B cell (primary cell): ENCODE results near the gene BRAF. TPM values are rescaled to one million over a fixed set of nuclear protein-coding genes. Genes with fewer than 3 reads are reported as not detected.

ENCODE experiments used
- ATAC-seq: fragments of 200-7000 bp; cut with Tn5 transposase; one replicate; pipeline ENCODE4 v1.10.0; 2021; ENCODE audit warnings: low read depth, mild to moderate bottlenecking, moderate number of reproducible peaks, moderate library complexity
- CTCF ChIA-PET: fragments of 350-600 bp; sonication (Branson Sonifier 250); formaldehyde crosslinking; loops from one replicate; lab custom pipeline; 2021; ENCODE audit warnings: antibody characterized with exemption, inconsistent platforms; lab: Charles Lee
- POLR2A ChIA-PET: fragments of 350-600 bp; sonication (Branson Sonifier 250); formaldehyde crosslinking; loops from one replicate; lab custom pipeline; 2021; ENCODE audit warnings: antibody characterized with exemption; lab: Charles Lee
- DNase-seq: peaks from one replicate; pipeline ENCODE4 v3.0.0; 2013
- H2AFZ ChIP-seq: 2 replicates; pipeline ENCODE4 v1.6.1; 2012; ENCODE audit warnings: mild to moderate bottlenecking, low read depth, low read length; ENCODE audit not compliant: insufficient read depth, poor library complexity, severe bottlenecking
- H3K27ac ChIP-seq, 2 donors: 1 replicate in 1 of 2; 2 replicates in 1 of 2; pipeline ENCODE4 v1.5.1; 2012 to 2013; ENCODE audit warnings: low read length in 2 of 2, mild to moderate bottlenecking in 2 of 2, moderate library complexity in 1 of 2
- H3K27me3 ChIP-seq, 4 experiments: fragments of 200-600 bp in 1 of 4; sonication (generic) in 1 of 4; replicated peaks in 1 of 4; 1 replicate in 2 of 4; 2 replicates in 2 of 4; pipeline versions ENCODE4 v1.6.1 to v1.7.0; 2013 to 2016; ENCODE audit warnings: low read length in 3 of 4, mild to moderate bottlenecking in 2 of 4, mixed read lengths in 1 of 4, moderate library complexity in 1 of 4; ENCODE audit not compliant: insufficient read depth in 4 of 4, control insufficient read depth in 3 of 4; ENCODE audit errors: control extremely low read depth in 1 of 4
- H3K36me3 ChIP-seq, 2 experiments: replicated peaks in 1 of 2; 1 replicate in 1 of 2; 2 replicates in 1 of 2; pipeline versions ENCODE4 v1.6.1 to v1.7.1; 2013; ENCODE audit warnings: low read length in 1 of 2; ENCODE audit not compliant: insufficient read depth in 2 of 2, control insufficient read depth in 1 of 2; ENCODE audit errors: control extremely low read depth in 1 of 2, extremely low read depth in 1 of 2
- H3K4me1 ChIP-seq, 2 donors: fragments of 200-600 bp in 1 of 2; sonication (generic) in 1 of 2; 1 replicate in 1 of 2; 2 replicates in 1 of 2; pipeline versions ENCODE4 v1.5.1 to v1.6.1; 2013 to 2017; ENCODE audit warnings: low read length in 2 of 2; ENCODE audit not compliant: control insufficient read depth in 2 of 2, insufficient read depth in 2 of 2
- H3K4me2 ChIP-seq: replicated peaks from 2 replicates; pipeline ENCODE3; 2012; ENCODE audit warnings: mild to moderate bottlenecking, low read depth, low read length; ENCODE audit not compliant: poor library complexity, severe bottlenecking
- H3K4me3 ChIP-seq, 5 experiments: fragments of 200-600 bp in 1 of 5; sonication (generic) in 1 of 5; 1 replicate in 3 of 5; 2 replicates in 2 of 5; pipeline versions ENCODE4 v1.5.1 to v1.7.0; 2011 to 2016; ENCODE audit warnings: low read length in 4 of 5, mild to moderate bottlenecking in 4 of 5, low read depth in 2 of 5, control low read depth in 1 of 5, moderate library complexity in 1 of 5; ENCODE audit not compliant: insufficient read depth in 1 of 5; ENCODE audit errors: control extremely low read depth in 1 of 5, extremely low read depth in 1 of 5
- H3K79me2 ChIP-seq: fragments of 200-600 bp; sonication (generic); one replicate; pipeline ENCODE4 v1.6.0; 2016; ENCODE audit warnings: low read length; ENCODE audit not compliant: control insufficient read depth, insufficient read depth
- H3K9ac ChIP-seq: fragments of 200-600 bp; sonication (generic); 2 replicates; pipeline ENCODE4 v1.6.1; 2017; ENCODE audit warnings: mild to moderate bottlenecking, low read length, moderate library complexity
- H3K9me3 ChIP-seq, 3 donors: one replicate each; pipeline versions ENCODE4 v1.6.1 to v1.7.1; 2013; ENCODE audit warnings: low read length in 2 of 3; ENCODE audit not compliant: control insufficient read depth in 2 of 3, insufficient read depth in 1 of 3; ENCODE audit errors: control extremely low read depth in 1 of 3
- H4K20me1 ChIP-seq: 2 replicates; pipeline ENCODE4 v1.6.0; 2012; ENCODE audit warnings: mild to moderate bottlenecking, low read length; ENCODE audit not compliant: insufficient read depth, control insufficient read depth, poor library complexity, severe bottlenecking
- H3K27ac Mint-ChIP-seq: one replicate; pipeline ENCODE4 v1.8.0; 2021; ENCODE audit warnings: mixed read lengths
- H3K27me3 Mint-ChIP-seq: one replicate; pipeline ENCODE4 v1.8.0; 2021; ENCODE audit warnings: mixed read lengths
- H3K4me1 Mint-ChIP-seq: one replicate; pipeline ENCODE4 v1.8.0; 2021; ENCODE audit warnings: mixed read lengths
- H3K4me3 Mint-ChIP-seq: one replicate; pipeline ENCODE4 v1.8.0; 2021; ENCODE audit warnings: mixed read lengths
- H3K9me3 Mint-ChIP-seq: one replicate; pipeline ENCODE4 v1.8.0; 2022; ENCODE audit warnings: mixed read lengths; ENCODE audit not compliant: insufficient read depth
- EZH2 ChIP-seq: IDR thresholded peaks from 2 replicates; pipeline ENCODE4 v1.6.1; 2012; ENCODE audit warnings: borderline replicate concordance, low read depth, mild to moderate bottlenecking, moderate library complexity, low read length; ENCODE audit not compliant: insufficient read depth, poor library complexity, severe bottlenecking
- WGBS: methylation state at CpG from one replicate; pipeline ENCODE4 v1.1.5; 2013; ENCODE audit warnings: missing lambda C conversion rate; ENCODE audit not compliant: insufficient coverage; 5-methylcytosine and 5-hydroxymethylcytosine counted together
- intact Hi-C: fragments of 100-400 bp; cut with micrococcal nuclease; formaldehyde crosslinking; loops from one replicate; pipeline ENCODE4 v1.10.0; 2022
- polyA plus RNA-seq: library from polyadenylated mRNA; depleted of rRNA; stranded (reverse); fragments of >200 nt; gene quantifications from 2 replicates; pipeline ENCODE4 v1.2.3, GENCODE V29; 2012
- total RNA-seq, 2 donors: library from RNA; stranded (reverse); fragments of 120-200 nt in 1 of 2; gene quantifications; 1 replicate in 1 of 2; 2 replicates in 1 of 2; pipeline versions ENCODE4 v1.2.3 to v1.2.4, GENCODE V29; 2013 to 2022
- TF ChIP-seq, protein P1 (sequence below): fragments of 200-600 bp; IDR thresholded peaks from one replicate; pipeline ENCODE4 v1.8.0; 2022; ENCODE audit warnings: antibody characterized with exemption, mild to moderate bottlenecking

Gene BRAF
- total and polyA plus RNA-seq, 2 donors (not counting 1 experiment from before 2014, with no cell fraction given) = 13.5 to 90.9 TPM

GRCh38 chr7:140940898-140941297 lies 16.2 kb upstream of the BRAF start:
- Histone ChIP-seq H3K4me1 (peaks cover 2 to 6% of the 10 kb centered on the region in 2 donors), H3K27me3 (peaks cover 0 to 4% (median 0%) of the 10 kb centered on the region in 4 experiments), H3K79me2 (no peaks in the 10 kb centered on the region), H2AFZ (no peak overlapping the region), H3K9ac (no peak overlapping the region), H3K9me3 (no peaks in the 10 kb centered on the region), H3K36me3 (no peaks in the 10 kb centered on the region), H4K20me1 (no peaks in the 10 kb centered on the region), H3K4me3 (no peak overlapping the region), H3K4me2 (no peak overlapping the region), H3K27ac (no peak overlapping the region)
- Mint-ChIP-seq H3K4me1 (peaks cover 7% of the 10 kb centered on the region), H3K27me3 (peaks cover 8% of the 10 kb centered on the region), H3K4me3 (no peak overlapping the region), H3K27ac (no peak overlapping the region), H3K9me3 (no peaks in the 10 kb centered on the region)
- POLR2A ChIA-PET = no interaction called here
- no peak for ATAC-seq
- no peak for DNase-seq
- no CpG with 5 or more reads among the region's 1 CpG for WGBS
- TF ChIP-seq, protein P1, sequence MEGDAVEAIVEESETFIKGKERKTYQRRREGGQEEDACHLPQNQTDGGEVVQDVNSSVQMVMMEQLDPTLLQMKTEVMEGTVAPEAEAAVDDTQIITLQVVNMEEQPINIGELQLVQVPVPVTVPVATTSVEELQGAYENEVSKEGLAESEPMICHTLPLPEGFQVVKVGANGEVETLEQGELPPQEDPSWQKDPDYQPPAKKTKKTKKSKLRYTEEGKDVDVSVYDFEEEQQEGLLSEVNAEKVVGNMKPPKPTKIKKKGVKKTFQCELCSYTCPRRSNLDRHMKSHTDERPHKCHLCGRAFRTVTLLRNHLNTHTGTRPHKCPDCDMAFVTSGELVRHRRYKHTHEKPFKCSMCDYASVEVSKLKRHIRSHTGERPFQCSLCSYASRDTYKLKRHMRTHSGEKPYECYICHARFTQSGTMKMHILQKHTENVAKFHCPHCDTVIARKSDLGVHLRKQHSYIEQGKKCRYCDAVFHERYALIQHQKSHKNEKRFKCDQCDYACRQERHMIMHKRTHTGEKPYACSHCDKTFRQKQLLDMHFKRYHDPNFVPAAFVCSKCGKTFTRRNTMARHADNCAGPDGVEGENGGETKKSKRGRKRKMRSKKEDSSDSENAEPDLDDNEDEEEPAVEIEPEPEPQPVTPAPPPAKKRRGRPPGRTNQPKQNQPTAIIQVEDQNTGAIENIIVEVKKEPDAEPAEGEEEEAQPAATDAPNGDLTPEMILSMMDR = no peak
- no peak for TF ChIP-seq EZH2
- CTCF ChIA-PET = no interaction called here
- intact Hi-C loops = no loop called here

DNA sequence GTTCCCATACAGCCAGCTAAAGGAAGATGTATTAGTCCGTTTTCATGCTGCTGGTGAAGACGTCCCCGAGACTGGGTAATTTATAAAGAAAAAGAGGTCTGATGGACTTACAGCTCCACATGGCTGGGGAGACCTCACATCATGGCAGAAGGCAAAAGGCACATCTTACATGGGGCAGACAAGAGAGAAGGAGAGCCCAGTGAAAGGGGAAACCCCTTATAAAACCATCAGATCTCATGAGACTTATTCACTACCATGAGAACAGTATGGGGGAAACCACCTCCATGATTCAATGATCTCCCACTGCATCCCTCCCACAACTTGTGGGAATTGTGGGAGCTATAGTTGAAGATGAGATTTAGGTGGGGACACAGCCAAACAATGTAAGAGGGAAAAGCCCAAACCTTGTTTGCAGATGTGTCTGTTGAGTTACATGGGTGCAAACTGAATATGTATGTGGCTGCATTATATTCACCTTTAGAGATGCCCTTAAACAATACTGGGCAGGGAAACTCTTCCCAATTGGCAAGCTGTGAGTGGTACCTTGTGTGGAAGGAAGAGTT lies 13.1 kb upstream of the BRAF start:
- Mint-ChIP-seq H3K9me3 (no peaks in the 10 kb centered on the region), H3K4me3 (no peak overlapping the region), H3K27ac (no peak overlapping the region), H3K27me3 (peaks cover 18% of the 10 kb centered on the region), H3K4me1 (peaks cover 7% of the 10 kb centered on the region)
- Histone ChIP-seq H3K9ac (no peak overlapping the region), H4K20me1 (no peaks in the 10 kb centered on the region), H3K36me3 (no peaks in the 10 kb centered on the region), H2AFZ (no peak overlapping the region), H3K4me2 (no peak overlapping the region), H3K27ac (no peak overlapping the region), H3K9me3 (no peaks in the 10 kb centered on the region), H3K4me3 (no peak overlapping the region), H3K4me1 (peaks cover 2 to 6% of the 10 kb centered on the region in 2 donors), H3K79me2 (no peaks in the 10 kb centered on the region), H3K27me3 (peaks cover 0 to 4% (median 2%) of the 10 kb centered on the region in 4 experiments)
- ChIA-PET CTCF (no interaction called here), POLR2A (no interaction called here)
- no peak for TF ChIP-seq EZH2
- TF ChIP-seq, protein P1 = no peak
- intact Hi-C loops = no loop called here
- ATAC-seq = no peak
- WGBS = 85% methylated on average over 3 of the region's 3 CpGs
- no peak for DNase-seq
